Uterus (tissue), 2 donors: ENCODE measurements around the gene RPGRIP1L.
"Not testable (repeated sequence)": the region's sequence is repeated elsewhere in the genome, so short reads cannot be mapped to it uniquely, and the experiment has no call there.

ENCODE experiments used
- CTCF ChIP-seq, 4 experiments: fragments of 200-600 bp in 2 of 4; fragments of 450-650 bp in 2 of 4; sonication (generic) in 2 of 4; IDR thresholded peaks; one replicate each; pipeline ENCODE4 v1.5.1; 2016 to 2019; ENCODE audit warnings: antibody characterized with exemption in 4 of 4, mild to moderate bottlenecking in 2 of 4, moderate library complexity in 1 of 4
- POLR2A ChIP-seq, 2 donors: fragments of 450-650 bp; IDR thresholded peaks; one replicate each; pipeline ENCODE4 v1.6.1; 2016; ENCODE audit warnings: antibody characterized with exemption in 2 of 2, mild to moderate bottlenecking in 1 of 2, moderate library complexity in 1 of 2

DNA sequence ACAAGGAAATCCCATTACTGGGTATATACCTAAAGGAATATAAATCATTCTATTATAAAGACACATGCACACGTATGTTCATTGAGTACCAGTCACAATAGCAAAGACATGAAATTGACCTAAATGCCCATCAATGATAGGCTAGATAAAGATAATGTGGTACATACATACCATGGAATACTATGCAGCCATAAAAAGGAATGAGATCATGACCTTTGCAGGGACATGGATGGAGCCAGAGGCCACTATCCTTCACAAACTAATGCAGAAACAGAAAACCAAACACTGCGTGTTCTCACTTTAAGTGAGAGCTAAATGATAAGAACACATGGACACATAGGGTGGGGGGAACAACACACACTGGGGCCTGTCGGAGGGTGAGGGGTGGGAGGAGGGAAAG lies 18.3 kb downstream of the RPGRIP1L start:
- TF ChIP-seq CTCF, POLR2A (IDR thresholded peaks at IDR 0.05): not testable (repeated sequence)
